ENCODE data around the gene EIF4G3.

EIF4G3 gene

GRCh38 chr1:21051177-21051825, 125.4 kb downstream of the EIF4G3 start:
- no peaks in the 10 kb centered on the region for H3K9me3 ChIP-seq (ENCODE audit: control insufficient read depth, insufficient read depth, low read length)
- H3K4me3 ChIP-seq (ENCODE audit: low read length) = no peak overlapping the region

DNA sequence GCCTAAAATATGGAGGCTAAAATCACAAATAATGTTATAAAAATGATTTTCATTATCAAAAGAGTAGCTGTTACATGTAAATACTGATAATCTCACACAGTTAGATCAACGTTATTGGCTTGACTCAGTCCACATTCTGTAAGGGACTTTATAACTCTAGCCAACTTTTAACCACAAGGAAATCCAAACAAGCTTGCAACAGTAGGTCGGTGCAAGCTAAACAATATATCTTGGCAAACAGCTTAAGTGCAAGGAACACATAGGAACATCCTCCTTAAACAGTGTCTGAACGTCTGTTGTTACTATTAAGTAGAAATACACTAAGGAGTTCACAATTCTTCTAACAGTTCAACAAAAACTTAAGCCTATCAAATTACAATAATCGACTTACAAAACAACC, 126.7 kb downstream of the EIF4G3 start:
- H3K36me3 ChIP-seq (ENCODE audit: control insufficient read depth, low read length) = peaks cover 16% of the 10 kb centered on the region
- H3K9me3 ChIP-seq (ENCODE audit: control insufficient read depth, insufficient read depth, low read length) = no peaks in the 10 kb centered on the region
- H3K4me2 ChIP-seq (ENCODE audit: low read length) = no peak overlapping the region
- no peak overlapping the region for H3K27ac ChIP-seq (ENCODE audit: low read depth, low read length)
- H3K27me3 ChIP-seq (ENCODE audit: control insufficient read depth, low read length) = no peaks in the 10 kb centered on the region
- H3F3A ChIP-seq (ENCODE audit: control insufficient read depth, insufficient read depth) = no peaks in the 10 kb centered on the region
- H3K4me1 ChIP-seq (ENCODE audit: control insufficient read depth, low read length) = no peaks in the 10 kb centered on the region
- TF ChIP-seq EZH2phosphoT487 (IDR thresholded peaks at IDR 0.05; ENCODE audit: borderline replicate concordance, low read length) (no peak), CTCF (IDR thresholded peaks at IDR 0.05; ENCODE audit: low read depth, low read length, poor library complexity, severe bottlenecking) (no peak)
- H3K4me3 ChIP-seq (ENCODE audit: low read length) = no peak overlapping the region
- H3K79me2 ChIP-seq (ENCODE audit: control insufficient read depth, low read length) = peaks cover 4% of the 10 kb centered on the region; the same call in 1 of the 2 replicates
- no peaks in the 10 kb centered on the region for H4K20me1 ChIP-seq (ENCODE audit: control insufficient read depth, insufficient read depth, low read depth, low read length)
- H3K9me2 ChIP-seq (replicated peaks; ENCODE audit: control insufficient read depth, low read length) = no peaks in the 10 kb centered on the region

More at GRCh38 chr1:21051177-21051825, 125.4 kb downstream of the EIF4G3 start:
- TF ChIP-seq EZH2phosphoT487 (IDR thresholded peaks at IDR 0.05; ENCODE audit: borderline replicate concordance, low read length) (no peak), CTCF (IDR thresholded peaks at IDR 0.05; ENCODE audit: low read depth, low read length, poor library complexity, severe bottlenecking) (no peak)
- Histone ChIP-seq H3K9me2 (replicated peaks; ENCODE audit: control insufficient read depth, low read length) (no peaks in the 10 kb centered on the region), H3F3A (ENCODE audit: control insufficient read depth, insufficient read depth) (no peaks in the 10 kb centered on the region), H3K27ac (ENCODE audit: low read depth, low read length) (no peak overlapping the region), H3K4me1 (ENCODE audit: control insufficient read depth, low read length) (no peaks in the 10 kb centered on the region), H3K36me3 (ENCODE audit: control insufficient read depth, low read length) (peaks cover 16% of the 10 kb centered on the region), H3K4me2 (ENCODE audit: low read length) (no peak overlapping the region), H3K27me3 (ENCODE audit: control insufficient read depth, low read length) (no peaks in the 10 kb centered on the region), H3K79me2 (ENCODE audit: control insufficient read depth, low read length) (peaks cover 2% of the 10 kb centered on the region; the same call in 1 of the 2 replicates), H4K20me1 (ENCODE audit: control insufficient read depth, insufficient read depth, low read depth, low read length) (no peaks in the 10 kb centered on the region)

DNA sequence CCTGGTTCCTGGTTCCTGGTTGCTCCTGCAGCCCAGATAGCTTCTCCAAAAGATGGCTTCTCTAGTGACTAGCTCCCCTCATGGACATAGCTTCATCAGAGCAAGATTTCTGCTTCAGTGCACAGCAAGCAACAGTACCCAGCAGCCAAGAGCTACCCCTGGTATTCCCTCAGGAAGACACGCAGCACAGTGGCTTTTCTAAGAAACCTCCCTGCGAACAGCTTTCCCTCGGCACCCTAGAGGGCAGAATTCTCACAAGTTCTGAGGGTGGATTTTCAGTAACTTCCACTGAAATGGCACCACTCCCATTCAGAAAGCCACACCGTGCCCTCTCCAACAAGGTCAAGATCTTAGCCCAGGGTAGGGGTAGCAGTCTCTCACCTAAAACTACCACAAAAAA, 128.2 kb downstream of the EIF4G3 start:
- peaks cover 7% of the 10 kb centered on the region for H3K79me2 ChIP-seq (ENCODE audit: control insufficient read depth, low read length)
- H3F3A ChIP-seq (ENCODE audit: control insufficient read depth, insufficient read depth) = no peaks in the 10 kb centered on the region
- H3K9me2 ChIP-seq (replicated peaks; ENCODE audit: control insufficient read depth, low read length) = no peaks in the 10 kb centered on the region
- H3K4me1 ChIP-seq (ENCODE audit: control insufficient read depth, low read length) = no peaks in the 10 kb centered on the region
- peaks cover 20% of the 10 kb centered on the region for H3K36me3 ChIP-seq (ENCODE audit: control insufficient read depth, low read length)
- H3K4me3 ChIP-seq (ENCODE audit: low read length) = no peak overlapping the region
- H3K27me3 ChIP-seq (ENCODE audit: control insufficient read depth, low read length) = no peaks in the 10 kb centered on the region
- no peak overlapping the region for H3K4me2 ChIP-seq (ENCODE audit: low read length)
- H4K20me1 ChIP-seq (ENCODE audit: control insufficient read depth, insufficient read depth, low read depth, low read length) = no peaks in the 10 kb centered on the region
- TF ChIP-seq CTCF (IDR thresholded peaks at IDR 0.05; ENCODE audit: low read depth, low read length, poor library complexity, severe bottlenecking) (no peak), EZH2phosphoT487 (IDR thresholded peaks at IDR 0.05; ENCODE audit: borderline replicate concordance, low read length) (no peak)
- H3K9me3 ChIP-seq (ENCODE audit: control insufficient read depth, insufficient read depth, low read length) = no peaks in the 10 kb centered on the region
- H3K27ac ChIP-seq (ENCODE audit: low read depth, low read length) = no peak overlapping the region
